K562 (cell line): ENCODE data around the gene BRCC3. TPM values are rescaled to one million over a fixed set of nuclear protein-coding genes. Genes with fewer than 3 reads are reported as not detected.

Source experiments
- BCL6 ChIP-seq: fragments of 250-450 bp; sonication (Bioruptor Pico); IDR thresholded peaks from 2 replicates; pipeline ENCODE4 v1.4.0; 2020
- GMEB1 ChIP-seq: fragments of 250-450 bp; sonication (Bioruptor Pico); IDR thresholded peaks from 2 replicates; pipeline ENCODE4 v1.4.0; 2020; ENCODE audit warnings: mild to moderate bottlenecking
- LEF1 ChIP-seq: fragments of 450-650 bp; IDR thresholded peaks from 2 replicates; pipeline ENCODE4 v1.6.1; 2016; ENCODE audit warnings: mild to moderate bottlenecking
- MGA ChIP-seq: fragments of 450-650 bp; IDR thresholded peaks from 2 replicates; pipeline ENCODE4 v1.6.1; 2016; ENCODE audit warnings: mild to moderate bottlenecking, moderate library complexity
- MIER1 ChIP-seq: fragments of 450-650 bp; IDR thresholded peaks from 2 replicates; pipeline ENCODE4 v1.6.1; 2016; ENCODE audit warnings: antibody characterized with exemption, mild to moderate bottlenecking, low read depth
- MTA1 ChIP-seq: fragments of 450-650 bp; IDR thresholded peaks from 2 replicates; pipeline ENCODE4 v1.6.1; 2017; ENCODE audit warnings: borderline replicate concordance
- SIN3A ChIP-seq, 2 experiments: fragments of 150-350 bp in 1 of 2; IDR thresholded peaks; 2 replicates each; pipeline ENCODE4 v1.6.1; 2011 to 2016; ENCODE audit warnings: borderline replicate concordance in 2 of 2, low read depth in 2 of 2, low read length in 2 of 2, mild to moderate bottlenecking in 2 of 2, moderate library complexity in 2 of 2; ENCODE audit not compliant: control insufficient read depth in 1 of 2
- SIX5 ChIP-seq, 2 experiments: IDR thresholded peaks; 2 replicates each; pipeline ENCODE4 v1.6.1; 2011; ENCODE audit warnings: low read length in 2 of 2, borderline replicate concordance in 1 of 2, low read depth in 1 of 2, mild to moderate bottlenecking in 1 of 2, moderate library complexity in 1 of 2; ENCODE audit not compliant: insufficient read depth in 1 of 2
- TFAP4 ChIP-seq: sonication (generic); formaldehyde crosslinking; IDR thresholded peaks from 2 replicates; pipeline ENCODE4 v1.8.0; 2022; ENCODE audit warnings: missing genetic modification reagents, mild to moderate bottlenecking, moderate library complexity, borderline replicate concordance
- YY1 ChIP-seq, 3 experiments: IDR thresholded peaks; 2 replicates each; pipeline ENCODE4 v1.6.1; 2011; ENCODE audit warnings: low read length in 2 of 3, mild to moderate bottlenecking in 2 of 3, moderate library complexity in 2 of 3, borderline replicate concordance in 1 of 3, control low read depth in 1 of 3, low read depth in 1 of 3; ENCODE audit not compliant: insufficient read depth in 3 of 3, insufficient replicate concordance in 2 of 3, control insufficient read depth in 1 of 3, insufficient read length in 1 of 3; ENCODE audit errors: extremely low read depth in 1 of 3
- ZNF140 ChIP-seq: fragments of 250-450 bp; sonication (Bioruptor Pico); IDR thresholded peaks from 2 replicates; pipeline ENCODE4 v1.8.0; 2021; ENCODE audit warnings: moderate library complexity, mild to moderate bottlenecking, inconsistent platforms
- polyA plus RNA-seq, 8 experiments: library from polyadenylated mRNA; depleted of rRNA in 4 of 8; stranded (reverse) in 5 of 8; unstranded in 3 of 8; fragments of >200 nt; fragmentation: Nextera tagmentation in 2 of 8; fragmentation: Illumina TruSeq in 1 of 8; extraction: Ambion mirVana in 2 of 8; extraction: Trizol in 1 of 8; gene quantifications; 2 replicates each; pipeline versions ENCODE4 v1.2.1 to v1.2.3, GENCODE V29; 2011 to 2014; ENCODE audit warnings: inconsistent platforms in 1 of 8, missing spikeins in 1 of 8
- total RNA-seq, 7 experiments: library from RNA; depleted of rRNA in 6 of 7; stranded (reverse); fragments of >200 nt in 6 of 7; fragmentation: Illumina TruSeq in 2 of 7; extraction: Trizol in 2 of 7; gene quantifications; 2 replicates each; pipeline versions ENCODE4 v1.2.1 to v1.2.3, GENCODE V29; 2011 to 2021; ENCODE audit warnings: low replicate concordance in 1 of 7

The BRCC3 gene
- total and polyA plus RNA-seq, 9 of the 15 experiments (the other 6 are each of a cell fraction or from before 2014, with no cell fraction given): 9.6 to 44.8 (median 26.7) TPM

- TF ChIP-seq MGA (peak; percentile 51; the same call in 1 of the 2 replicates), MIER1 (no peak), SIX5 (IDR thresholded peaks at IDR 0.05; ENCODE audit: borderline replicate concordance in 1 of 2, insufficient read depth in 1 of 2, low read depth in 1 of 2, low read length in 2 of 2) (no peak), YY1 (IDR thresholded peaks at IDR 0.05; ENCODE audit: borderline replicate concordance in 1 of 3, control insufficient read depth in 1 of 3, extremely low read depth in 1 of 3, insufficient read depth in 3 of 3, insufficient read length in 1 of 3, insufficient replicate concordance in 2 of 3, low read depth in 1 of 3, low read length in 2 of 3) (peak; percentile 72 to 94 (median 90)), MTA1 (no peak), LEF1 (no peak), BCL6 (no peak), SIN3A (IDR thresholded peaks at IDR 0.05; ENCODE audit: borderline replicate concordance in 2 of 2, control insufficient read depth in 1 of 2, low read depth in 2 of 2, low read length in 2 of 2) (peak in 1 of 2 experiments; percentile 5; a peak in 1 of 4 replicates), ZNF140 (CRISPR knock-in tag) (no peak), GMEB1 (CRISPR knock-in tag) (peak; percentile 31; the same call in 1 of the 2 replicates), TFAP4 (CRISPR knock-in tag) (no peak; the same call in none of the 2 replicates)
These were observed at the start of gene BRCC3, which contains the start of the genes CMC4 and MTCP1 (continued) for GRCh38 chrX:155070975-155071693.
